HG03280 (cell line): ENCODE data around the gene MIAT.
A peak's percentile ranks its signal among the peaks of the same experiment; 100 is the strongest.

ENCODE experiments used
- ATAC-seq: cut with Tn5 transposase; IDR thresholded peaks from one replicate; pipeline ENCODE4 v1.9.1; 2021; ENCODE audit warnings: mild to moderate bottlenecking, moderate library complexity; ENCODE audit not compliant: unreplicated experiment

Gene MIAT

GRCh38 chr22:26665813-26666231 is 8.4 kb downstream of the MIAT start:
- no peak for ATAC-seq

- no peak for ATAC-seq
Observed at GRCh38 chr22:26667140-26667539, 9.8 kb downstream of the MIAT start.

DNA sequence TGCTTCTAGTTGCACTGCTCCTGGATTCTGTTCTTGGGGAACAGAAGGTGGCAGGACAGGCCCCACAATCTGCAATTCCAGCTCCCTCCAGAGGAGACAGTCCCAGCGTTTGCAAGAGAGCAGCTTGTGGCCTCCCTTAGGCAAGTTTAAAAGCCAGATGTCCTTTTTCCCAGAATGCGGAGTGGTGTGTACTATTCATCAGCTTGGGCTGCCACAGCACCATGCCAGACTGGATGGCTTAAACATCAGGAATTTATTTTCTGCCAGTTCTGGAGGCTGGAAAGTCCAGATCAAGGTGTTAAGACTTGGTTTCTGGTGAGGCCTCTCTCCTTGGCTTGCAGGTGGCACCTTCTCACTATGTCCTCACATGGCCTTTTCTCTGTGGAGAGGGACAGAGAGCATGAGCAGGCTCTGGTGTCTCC is 11.7 kb downstream of the MIAT start:
- ATAC-seq = no peak

DNA sequence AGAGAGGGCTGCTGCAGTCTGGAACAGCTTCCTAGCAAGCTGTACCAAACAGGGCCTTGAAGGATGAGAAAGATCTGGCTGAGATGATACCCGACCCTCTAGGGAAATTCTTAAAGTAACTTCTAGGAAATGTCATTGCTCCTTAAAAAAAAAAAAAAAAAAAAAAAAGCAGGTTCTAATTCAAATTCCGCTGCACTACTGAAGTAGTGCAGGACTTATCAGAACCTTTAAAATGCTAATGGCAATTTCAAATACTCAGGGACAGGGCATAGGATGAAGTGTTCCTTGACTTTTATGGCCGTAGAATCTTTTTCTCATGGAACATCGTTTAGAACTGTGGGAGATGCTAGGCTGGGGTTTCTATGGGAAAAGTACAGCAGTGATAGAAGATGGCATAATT is 13.1 kb downstream of the MIAT start:
- no peak for ATAC-seq

- no peak for ATAC-seq
Observed at GRCh38 chr22:26671317-26672059, 14.1 kb downstream of the MIAT start.

GRCh38 chr22:26672060-26672471 is 14.7 kb downstream of the MIAT start:
- ATAC-seq = peak; percentile 4

- ATAC-seq = peak; percentile 59
Observed at GRCh38 chr22:26672590-26673468, 15.4 kb downstream of the MIAT start.

DNA sequence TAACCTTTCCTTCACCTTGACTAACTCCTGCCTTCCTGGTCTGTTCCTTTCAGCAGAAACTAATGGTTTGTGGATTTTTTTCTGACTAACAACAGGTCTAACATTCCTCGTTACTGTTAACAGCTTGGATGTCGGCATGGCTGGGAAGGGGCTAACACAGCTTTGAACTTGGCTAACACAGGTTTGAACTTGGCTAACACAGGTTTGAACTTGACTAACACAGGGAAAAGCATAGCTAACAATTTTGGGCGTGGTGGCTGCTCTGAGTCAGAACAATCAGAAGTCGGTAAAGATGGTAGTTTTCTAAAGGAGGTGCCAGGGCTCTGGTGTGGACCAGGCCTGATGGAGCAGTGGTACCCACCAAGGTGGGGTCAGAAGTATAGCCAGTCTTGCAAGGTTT is 16.1 kb downstream of the MIAT start:
- no peak for ATAC-seq

GRCh38 chr22:26674211-26675190 is 17.1 kb downstream of the MIAT start:
- no peak for ATAC-seq

DNA sequence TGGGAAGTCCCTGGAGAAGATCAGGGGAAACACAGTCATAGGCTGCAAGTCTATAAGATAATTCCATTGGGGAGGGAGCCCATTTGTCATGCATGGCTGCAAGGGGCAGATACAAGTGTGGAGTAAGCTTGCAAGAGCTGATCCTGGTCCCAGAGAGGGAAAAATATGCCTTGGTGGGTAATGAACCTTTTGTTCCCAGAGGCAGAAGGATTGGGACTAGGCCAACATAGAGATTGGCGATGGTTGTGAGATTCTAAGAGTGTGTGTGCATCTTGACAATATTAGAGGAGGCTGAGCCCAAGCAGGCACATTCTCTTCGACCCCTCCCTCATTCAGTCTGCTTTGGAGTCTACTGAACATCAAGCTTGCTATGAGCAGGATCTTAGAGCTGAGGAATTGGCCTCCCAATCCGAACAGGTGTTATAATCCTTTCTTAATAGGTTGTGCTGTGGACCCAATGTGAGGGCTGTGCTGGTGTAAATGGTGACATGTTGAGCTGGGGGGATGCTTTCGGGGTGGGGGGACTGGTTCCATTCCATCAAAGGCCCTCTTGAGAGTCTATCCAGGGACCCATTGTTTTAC is 18.4 kb downstream of the MIAT start:
- no peak for ATAC-seq

- ATAC-seq = no peak
Observed at GRCh38 chr22:26677217-26677616, 19.8 kb downstream of the MIAT start.

- ATAC-seq = no peak
Observed at GRCh38 chr22:26679003-26679629, 21.7 kb downstream of the MIAT start.

DNA sequence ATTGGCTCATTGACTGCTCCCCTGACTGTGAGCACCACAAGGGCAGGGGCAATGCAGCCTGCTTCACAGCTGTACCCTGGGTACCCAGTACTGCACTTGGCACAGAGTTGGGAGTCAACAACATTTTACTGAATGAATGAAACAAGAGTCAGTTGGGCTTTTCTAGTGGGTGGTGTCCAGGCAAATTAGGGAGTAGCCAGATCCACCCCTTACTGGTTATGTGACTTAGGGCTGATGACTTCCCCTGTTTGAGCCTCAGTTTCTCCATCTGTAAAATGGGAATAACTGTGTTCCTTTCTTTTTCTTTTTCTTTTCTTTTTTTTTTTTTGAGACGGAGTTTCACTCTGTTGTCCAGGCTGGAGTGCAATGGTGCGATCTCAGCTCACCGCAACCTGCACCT is 23.1 kb downstream of the MIAT start:
- ATAC-seq = no peak

GRCh38 chr22:26681395-26681821 is 24.0 kb downstream of the MIAT start:
- ATAC-seq = no peak

- no peak for ATAC-seq
Observed at GRCh38 chr22:26684168-26684567, 26.8 kb downstream of the MIAT start.

DNA sequence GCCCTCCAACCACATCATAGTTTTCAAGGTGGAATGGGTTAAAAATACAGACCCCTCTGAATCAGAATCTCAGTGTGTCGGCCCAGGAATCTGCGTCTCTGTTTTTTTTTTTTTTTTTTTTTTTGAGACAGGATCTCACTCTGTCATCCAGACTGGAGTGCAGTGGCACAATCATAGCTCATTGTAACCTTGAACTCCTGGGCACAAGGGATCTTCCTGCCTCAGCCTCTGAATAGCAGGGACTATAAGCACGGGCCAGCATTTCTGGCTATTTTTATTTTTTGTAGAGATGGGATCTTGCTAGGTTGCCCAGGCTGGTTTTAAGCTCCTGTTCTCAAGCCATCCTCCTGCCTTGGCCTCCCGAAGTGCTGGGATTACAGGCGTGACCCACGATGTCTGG is 28.2 kb downstream of the MIAT start:
- ATAC-seq = no peak

GRCh38 chr22:26687439-26687838 is 30.1 kb downstream of the MIAT start:
- ATAC-seq = no peak

GRCh38 chr22:26689513-26690301 is 32.3 kb downstream of the MIAT start:
- no peak for ATAC-seq

GRCh38 chr22:26690654-26691376 is 33.4 kb downstream of the MIAT start:
- ATAC-seq = no peak
